ENCODE results near the gene PHOSPHO1.
"Not testable (repeated sequence)": the region's sequence is repeated elsewhere in the genome, so short reads cannot be mapped to it uniquely, and the experiment has no call there.

Gene PHOSPHO1

GRCh38 chr17:49230636-49231562, at the start of gene PHOSPHO1:
Gene PHOSPHO1, minus strand, starts transcription at chr17:49230787. Its CDS starts 4,096 bp downstream, at chr17:49226691.
- TF ChIP-seq CTCF (IDR thresholded peaks at IDR 0.05; ENCODE audit: insufficient read depth, low read length, poor library complexity, severe bottlenecking), result no peak
- TF ChIP-seq EZH2phosphoT487 (conservative IDR thresholded peaks at IDR 0.05; ENCODE audit: low read length), result no peak
- H3F3A ChIP-seq (ENCODE audit: insufficient read depth), result no peaks in the 10 kb centered on the region
- no peaks in the 10 kb centered on the region for H3K27me3 ChIP-seq (ENCODE audit: low read length)
- peak within 1 kb of the TSS; percentile 84 for H2AFZ ChIP-seq (ENCODE audit: low read depth, low read length, severe bottlenecking)
- peak within 1 kb of the TSS; percentile 56 for H3K4me3 ChIP-seq (ENCODE audit: insufficient read depth, low read length, poor library complexity, severe bottlenecking)
- no peaks in the 10 kb centered on the region for H3K36me3 ChIP-seq (ENCODE audit: low read length)
- no peaks in the 10 kb centered on the region for H4K20me1 ChIP-seq (ENCODE audit: low read depth, low read length)
- H3K9me2 ChIP-seq (replicated peaks; ENCODE audit: insufficient read depth, low read length), result no peaks in the 10 kb centered on the region
- no peak within 1 kb of the TSS for H3K27ac ChIP-seq (ENCODE audit: low read depth, low read length)
- no peaks in the 10 kb centered on the region for H3K79me2 ChIP-seq (ENCODE audit: insufficient read depth, low read length)
- peak within 1 kb of the TSS; percentile 76 for H3K4me2 ChIP-seq (ENCODE audit: low read depth, low read length, poor library complexity, severe bottlenecking)
- H3K9me3 ChIP-seq (ENCODE audit: insufficient read depth, low read length), result no peaks in the 10 kb centered on the region
- peak within 1 kb of the TSS; percentile 42 for H3K9ac ChIP-seq (ENCODE audit: low read length)

- no peak overlapping the region for H3K27ac ChIP-seq (ENCODE audit: low read depth, low read length)
- no peak overlapping the region for H3K4me3 ChIP-seq (ENCODE audit: insufficient read depth, low read length, poor library complexity, severe bottlenecking)
- no peaks in the 10 kb centered on the region for H3K9me2 ChIP-seq (replicated peaks; ENCODE audit: insufficient read depth, low read length)
- no peaks in the 10 kb centered on the region for H3K36me3 ChIP-seq (ENCODE audit: low read length)
- no peak overlapping the region for H2AFZ ChIP-seq (ENCODE audit: low read depth, low read length, severe bottlenecking)
- no peaks in the 10 kb centered on the region for H3F3A ChIP-seq (ENCODE audit: insufficient read depth)
- no peaks in the 10 kb centered on the region for H3K79me2 ChIP-seq (ENCODE audit: insufficient read depth, low read length)
- H3K9me3 ChIP-seq (ENCODE audit: insufficient read depth, low read length), result no peaks in the 10 kb centered on the region
- no peaks in the 10 kb centered on the region for H4K20me1 ChIP-seq (ENCODE audit: low read depth, low read length)
- H3K27me3 ChIP-seq (ENCODE audit: low read length), result no peaks in the 10 kb centered on the region
- no peak overlapping the region for H3K4me2 ChIP-seq (ENCODE audit: low read depth, low read length, poor library complexity, severe bottlenecking)
- no peak overlapping the region for H3K9ac ChIP-seq (ENCODE audit: low read length)
- TF ChIP-seq CTCF (IDR thresholded peaks at IDR 0.05; ENCODE audit: insufficient read depth, low read length, poor library complexity, severe bottlenecking), result no peak
- no peak for TF ChIP-seq EZH2phosphoT487 (conservative IDR thresholded peaks at IDR 0.05; ENCODE audit: low read length)
Observed at GRCh38 chr17:49280061-49280460, 49.5 kb upstream of the PHOSPHO1 start.

- H4K20me1 ChIP-seq (ENCODE audit: low read depth, low read length); H3K27ac ChIP-seq (ENCODE audit: low read depth, low read length); H3K4me2 ChIP-seq (ENCODE audit: low read depth, low read length, poor library complexity, severe bottlenecking); H3F3A ChIP-seq (ENCODE audit: insufficient read depth); H3K9me2 ChIP-seq (replicated peaks; ENCODE audit: insufficient read depth, low read length); H3K9me3 ChIP-seq (ENCODE audit: insufficient read depth, low read length); H3K27me3 ChIP-seq (ENCODE audit: low read length); H3K9ac ChIP-seq (ENCODE audit: low read length); H3K4me3 ChIP-seq (ENCODE audit: insufficient read depth, low read length, poor library complexity, severe bottlenecking); H3K79me2 ChIP-seq (ENCODE audit: insufficient read depth, low read length); H2AFZ ChIP-seq (ENCODE audit: low read depth, low read length, severe bottlenecking); H3K36me3 ChIP-seq (ENCODE audit: low read length): not testable (repeated sequence)
Observed at GRCh38 chr17:49279263-49280015, 48.9 kb upstream of the PHOSPHO1 start.

Measured in SU-DHL-6 (cell line).